Myocyte (in vitro differentiated cells): ENCODE results near the gene CYP21A2. TPM values are rescaled to one million over a fixed set of nuclear protein-coding genes. Genes with fewer than 3 reads are reported as not detected.
"Not testable (repeated sequence)": the region's sequence is repeated elsewhere in the genome, so short reads cannot be mapped to it uniquely, and the experiment has no call there.

Experiments used
- DNase-seq: peaks from one replicate; pipeline ENCODE4 v3.0.0-alpha.2; 2012; ENCODE audit warnings: low read depth
- polyA plus RNA-seq: library from polyadenylated mRNA; unstranded; fragments of >200 nt; gene quantifications from one replicate; pipeline ENCODE4 v1.2.1, GENCODE V29; 2012; ENCODE audit warnings: missing spikeins
- total RNA-seq: library from RNA; depleted of rRNA; stranded (reverse); fragments of >200 nt; gene quantifications from 2 replicates; pipeline ENCODE4 v1.2.3, GENCODE V29; 2014

Gene CYP21A2
- total RNA-seq: not detected in 2 replicates
- polyA plus RNA-seq: 0.09 TPM

DNA sequence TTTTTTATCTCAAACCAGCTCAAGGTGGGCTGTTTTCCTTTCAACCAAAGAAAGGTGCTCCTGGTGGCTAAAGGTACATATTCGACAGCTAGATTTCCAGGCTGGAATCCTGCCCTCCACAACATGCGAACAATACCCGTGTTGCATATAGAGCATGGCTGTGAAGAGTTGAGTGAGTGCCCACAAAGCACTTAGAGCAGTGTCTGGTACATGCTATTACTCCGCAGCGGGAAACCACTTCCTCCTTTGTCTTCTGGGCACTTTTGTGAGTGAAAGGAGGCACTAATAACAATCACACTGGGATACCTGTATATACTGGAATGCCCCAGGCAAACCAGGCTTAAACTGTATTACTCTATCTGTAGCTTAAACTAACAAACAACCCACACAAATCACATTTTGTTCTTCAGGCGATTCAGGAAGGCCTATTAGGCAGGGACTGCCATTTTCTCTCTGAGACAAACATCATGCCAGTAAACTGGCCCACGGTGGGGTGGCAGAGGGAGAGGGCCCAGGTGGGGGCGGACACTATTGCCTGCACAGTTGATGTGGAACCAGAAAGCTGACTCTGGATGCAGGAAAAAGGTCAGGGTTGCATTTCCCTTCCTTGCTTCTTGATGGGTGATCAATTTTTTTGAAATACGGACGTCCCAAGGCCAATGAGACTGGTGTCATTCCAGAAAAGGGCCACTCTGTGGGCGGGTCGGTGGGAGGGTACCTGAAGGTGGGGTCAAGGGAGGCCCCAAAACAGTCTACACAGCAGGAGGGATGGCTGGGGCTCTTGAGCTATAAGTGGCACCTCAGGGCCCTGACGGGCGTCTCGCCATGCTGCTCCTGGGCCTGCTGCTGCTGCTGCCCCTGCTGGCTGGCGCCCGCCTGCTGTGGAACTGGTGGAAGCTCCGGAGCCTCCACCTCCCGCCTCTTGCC is at the start of gene CYP21A2:
Gene CYP21A2 (plus strand): TSS at position 818 of the 927 bp plus-strand sequence. CDS start 8 bp downstream, at position 826.
- not testable (repeated sequence) for DNase-seq

DNA sequence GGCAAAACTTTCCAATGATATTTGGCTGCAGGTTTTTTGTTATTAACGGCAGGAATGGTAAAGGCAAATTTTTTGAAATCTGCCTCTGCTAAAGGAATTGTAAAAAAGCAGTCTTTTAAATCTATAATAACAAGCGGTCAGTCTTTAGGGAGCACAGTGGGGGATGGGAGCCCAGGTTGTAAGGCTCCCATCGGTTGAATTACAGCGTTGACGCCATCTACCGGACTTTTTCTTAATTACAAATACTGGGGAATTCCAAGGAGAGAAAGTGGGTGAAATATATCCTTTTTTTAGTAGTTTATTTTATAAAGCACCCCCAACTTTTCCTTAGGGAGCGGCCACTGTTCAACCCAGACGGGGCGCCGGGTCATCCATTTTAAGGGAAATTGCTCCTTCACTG is 48.9 kb upstream of the CYP21A2 start:
- not testable (repeated sequence) for DNase-seq

GRCh38 chr6:31994421-31994820 is 43.8 kb upstream of the CYP21A2 start:
- not testable (repeated sequence) for DNase-seq

GRCh38 chr6:31996385-31996784 is 41.8 kb upstream of the CYP21A2 start:
- DNase-seq: not testable (repeated sequence)

GRCh38 chr6:32002546-32003268 is 35.5 kb upstream of the CYP21A2 start:
- not testable (repeated sequence) for DNase-seq

- DNase-seq: not testable (repeated sequence)
Measured at GRCh38 chr6:32003301-32003700, 34.9 kb upstream of the CYP21A2 start.

GRCh38 chr6:32004393-32004792 is 33.8 kb upstream of the CYP21A2 start:
- not testable (repeated sequence) for DNase-seq

DNA sequence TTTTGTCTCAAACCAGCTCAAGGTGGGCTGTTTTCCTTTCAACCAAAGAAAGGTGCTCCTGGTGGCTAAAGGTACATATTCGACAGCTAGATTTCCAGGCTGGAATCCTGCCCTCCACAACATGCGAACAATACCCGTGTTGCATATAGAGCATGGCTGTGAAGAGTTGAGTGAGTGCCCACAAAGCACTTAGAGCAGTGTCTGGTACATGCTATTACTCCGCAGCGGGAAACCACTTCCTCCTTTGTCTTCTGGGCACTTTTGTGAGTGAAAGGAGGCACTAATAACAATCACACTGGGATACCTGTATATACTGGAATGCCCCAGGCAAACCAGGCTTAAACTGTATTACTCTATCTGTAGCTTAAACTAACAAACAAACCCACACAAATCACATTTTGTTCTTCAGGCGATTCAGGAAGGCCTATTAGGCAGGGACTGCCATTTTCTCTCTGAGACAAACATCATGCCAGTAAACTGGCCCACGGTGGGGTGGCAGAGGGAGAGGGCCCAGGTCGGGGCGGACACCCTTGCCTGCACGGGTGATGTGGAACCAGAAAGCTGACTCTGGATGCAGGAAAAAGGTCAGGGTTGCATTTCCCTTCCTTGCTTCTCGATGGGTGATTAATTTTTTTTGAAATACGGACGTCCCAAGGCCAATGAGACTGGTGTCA is 33.2 kb upstream of the CYP21A2 start:
- DNase-seq: not testable (repeated sequence)

- not testable (repeated sequence) for DNase-seq
Measured at GRCh38 chr6:32005538-32005880, 32.7 kb upstream of the CYP21A2 start.

DNA sequence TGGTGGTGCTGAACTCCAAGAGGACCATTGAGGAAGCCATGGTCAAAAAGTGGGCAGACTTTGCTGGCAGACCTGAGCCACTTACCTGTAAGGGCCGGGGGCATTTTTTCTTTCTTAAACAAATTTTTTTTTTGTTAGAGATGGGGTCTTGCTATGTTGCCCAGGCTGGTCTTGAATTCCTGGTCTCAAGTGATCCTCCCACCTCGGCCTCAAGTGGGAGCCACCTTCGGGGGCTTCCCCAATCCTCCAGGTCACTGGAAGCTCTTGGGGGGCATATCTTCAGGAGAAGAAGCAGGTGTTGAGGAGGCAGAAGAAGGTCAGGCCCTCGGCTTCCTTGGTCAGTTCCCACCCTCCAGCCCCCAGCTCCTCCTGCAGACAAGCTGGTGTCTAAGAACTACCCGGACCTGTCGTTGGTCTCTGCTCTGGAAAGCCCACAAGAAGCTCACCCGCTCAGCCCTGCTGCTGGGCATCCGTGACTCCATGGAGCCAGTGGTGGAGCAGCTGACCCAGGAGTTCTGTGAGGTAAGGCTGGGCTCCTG is 32.2 kb upstream of the CYP21A2 start:
- DNase-seq: not testable (repeated sequence)

DNA sequence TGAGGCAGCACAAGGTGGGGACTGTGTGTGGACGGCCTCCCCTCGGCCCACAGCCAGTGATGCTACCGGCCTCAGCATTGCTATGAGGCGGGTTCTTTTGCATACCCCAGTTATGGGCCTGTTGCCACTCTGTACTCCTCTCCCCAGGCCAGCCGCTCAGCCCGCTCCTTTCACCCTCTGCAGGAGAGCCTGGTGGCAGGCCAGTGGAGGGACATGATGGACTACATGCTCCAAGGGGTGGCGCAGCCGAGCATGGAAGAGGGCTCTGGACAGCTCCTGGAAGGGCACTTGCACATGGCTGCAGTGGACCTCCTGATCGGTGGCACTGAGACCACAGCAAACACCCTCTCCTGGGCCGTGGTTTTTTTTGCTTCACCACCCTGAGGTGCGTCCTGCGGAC is 31.1 kb upstream of the CYP21A2 start:
- DNase-seq: not testable (repeated sequence)

DNA sequence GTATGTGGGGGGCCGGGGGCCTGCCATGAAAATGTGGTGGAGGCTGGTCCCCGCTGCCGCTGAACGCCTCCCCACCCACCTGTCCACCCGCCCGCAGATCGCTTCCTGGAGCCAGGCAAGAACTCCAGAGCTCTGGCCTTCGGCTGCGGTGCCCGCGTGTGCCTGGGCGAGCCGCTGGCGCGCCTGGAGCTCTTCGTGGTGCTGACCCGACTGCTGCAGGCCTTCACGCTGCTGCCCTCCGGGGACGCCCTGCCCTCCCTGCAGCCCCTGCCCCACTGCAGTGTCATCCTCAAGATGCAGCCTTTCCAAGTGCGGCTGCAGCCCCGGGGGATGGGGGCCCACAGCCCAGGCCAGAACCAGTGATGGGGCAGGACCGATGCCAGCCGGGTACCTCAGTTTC is 30.2 kb upstream of the CYP21A2 start:
- DNase-seq: not testable (repeated sequence)

- DNase-seq: not testable (repeated sequence)
Measured at GRCh38 chr6:32008616-32009015, 29.6 kb upstream of the CYP21A2 start.

DNA sequence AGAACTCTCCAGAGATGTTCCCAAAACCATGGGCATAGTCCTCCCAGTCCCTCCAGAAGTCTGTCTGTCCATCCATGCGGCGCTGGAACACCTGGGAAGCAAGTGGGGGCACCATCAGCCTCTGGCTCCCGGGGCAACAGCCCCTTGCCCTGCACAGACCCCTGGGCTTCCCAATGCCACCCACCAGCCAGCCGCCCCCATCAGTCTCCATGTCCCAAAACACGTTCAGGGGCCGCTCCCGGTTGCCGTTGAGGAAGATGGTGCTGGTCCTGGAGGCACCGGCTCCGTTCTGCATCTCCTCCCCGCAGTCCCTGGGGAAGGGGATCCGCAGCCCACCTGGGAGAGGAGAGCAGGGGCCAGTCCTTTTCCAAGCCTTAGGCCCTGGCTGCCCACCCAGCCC is 28.7 kb upstream of the CYP21A2 start:
- DNase-seq: not testable (repeated sequence)

GRCh38 chr6:32010856-32011530 is 27.2 kb upstream of the CYP21A2 start:
- not testable (repeated sequence) for DNase-seq

DNA sequence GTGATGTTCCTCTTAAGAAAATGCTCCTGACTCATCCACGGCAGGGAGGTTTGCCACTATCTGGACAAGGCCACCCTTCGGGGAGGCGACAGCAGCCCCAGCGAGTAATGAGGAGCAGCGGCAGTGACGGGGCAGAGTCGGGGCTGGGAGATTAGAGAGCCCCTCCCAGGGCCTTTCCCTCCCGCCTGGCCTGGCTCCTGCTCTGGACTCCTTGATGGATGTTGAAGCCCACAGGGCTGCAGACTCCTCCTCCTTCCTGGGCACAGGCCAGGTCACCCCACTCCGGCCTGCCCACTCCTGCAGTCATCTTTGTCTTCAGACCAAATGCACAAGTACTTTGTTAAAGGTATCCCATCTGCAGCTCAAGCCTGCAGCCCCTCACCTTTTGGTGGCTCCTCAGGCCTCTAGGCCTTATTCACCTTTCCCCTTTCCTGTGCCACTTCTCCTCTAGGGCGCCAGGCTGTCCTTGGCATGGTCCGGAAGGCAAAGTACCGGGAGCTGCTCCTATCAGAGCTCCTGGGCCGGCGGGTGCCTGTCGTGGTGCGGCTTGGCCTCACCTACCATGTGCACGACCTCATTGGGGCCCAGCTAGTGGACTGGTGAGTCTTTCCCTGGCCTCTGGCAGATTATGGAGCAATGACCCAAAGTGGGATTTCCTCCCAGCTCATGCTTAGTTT is 25.1 kb upstream of the CYP21A2 start:
- not testable (repeated sequence) for DNase-seq

DNA sequence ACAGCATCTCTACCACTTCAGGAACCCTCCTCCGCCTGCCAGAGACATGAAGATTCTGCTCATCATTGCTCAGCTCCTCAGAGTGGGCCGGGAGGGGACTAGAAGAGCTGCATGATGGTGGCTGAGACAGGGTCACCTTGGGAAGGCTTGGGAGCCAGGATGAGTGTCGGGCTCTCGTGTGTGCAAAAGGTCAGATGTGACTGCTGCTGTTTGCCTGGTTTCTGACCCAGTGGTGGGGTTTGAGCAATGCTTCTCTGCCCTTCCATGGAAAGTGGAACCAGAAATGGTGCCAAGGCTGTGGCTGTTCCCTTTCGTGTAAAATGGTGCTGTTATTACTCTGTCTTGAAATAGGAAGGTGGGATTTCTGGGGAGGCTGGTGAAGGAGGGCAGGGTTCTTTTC is 24.5 kb upstream of the CYP21A2 start:
- DNase-seq: not testable (repeated sequence)

GRCh38 chr6:32014547-32014946 is 23.7 kb upstream of the CYP21A2 start, which contains the start of gene C4B:
TSS of gene C4B (plus strand) at chr6:32014795. CDS start at chr6:32014846, 51 bp downstream.
- not testable (repeated sequence) for DNase-seq

DNA sequence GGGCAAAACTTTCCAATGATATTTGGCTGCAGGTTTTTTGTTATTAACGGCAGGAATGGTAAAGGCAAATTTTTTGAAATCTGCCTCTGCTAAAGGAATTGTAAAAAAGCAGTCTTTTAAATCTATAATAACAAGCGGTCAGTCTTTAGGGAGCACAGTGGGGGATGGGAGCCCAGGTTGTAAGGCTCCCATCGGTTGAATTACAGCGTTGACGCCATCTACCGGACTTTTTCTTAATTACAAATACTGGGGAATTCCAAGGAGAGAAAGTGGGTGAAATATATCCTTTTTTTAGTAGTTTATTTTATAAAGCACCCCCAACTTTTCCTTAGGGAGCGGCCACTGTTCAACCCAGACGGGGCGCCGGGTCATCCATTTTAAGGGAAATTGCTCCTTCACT is 16.1 kb upstream of the CYP21A2 start:
- not testable (repeated sequence) for DNase-seq

DNA sequence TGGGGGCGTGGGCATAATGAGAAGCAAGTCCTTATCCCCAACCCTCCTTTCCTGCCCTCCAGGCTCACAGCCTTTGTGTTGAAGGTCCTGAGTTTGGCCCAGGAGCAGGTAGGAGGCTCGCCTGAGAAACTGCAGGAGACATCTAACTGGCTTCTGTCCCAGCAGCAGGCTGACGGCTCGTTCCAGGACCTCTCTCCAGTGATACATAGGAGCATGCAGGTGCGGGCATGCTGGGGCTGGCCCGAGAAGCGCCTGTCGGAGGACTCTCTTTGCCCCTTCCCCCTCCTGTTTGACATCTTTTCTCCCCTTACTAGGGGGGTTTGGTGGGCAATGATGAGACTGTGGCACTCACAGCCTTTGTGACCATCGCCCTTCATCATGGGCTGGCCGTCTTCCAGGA is 9.6 kb upstream of the CYP21A2 start:
- DNase-seq: not testable (repeated sequence)
